Measurements from ENCODE around the gene SRPRB.

The SRPRB gene

DNA sequence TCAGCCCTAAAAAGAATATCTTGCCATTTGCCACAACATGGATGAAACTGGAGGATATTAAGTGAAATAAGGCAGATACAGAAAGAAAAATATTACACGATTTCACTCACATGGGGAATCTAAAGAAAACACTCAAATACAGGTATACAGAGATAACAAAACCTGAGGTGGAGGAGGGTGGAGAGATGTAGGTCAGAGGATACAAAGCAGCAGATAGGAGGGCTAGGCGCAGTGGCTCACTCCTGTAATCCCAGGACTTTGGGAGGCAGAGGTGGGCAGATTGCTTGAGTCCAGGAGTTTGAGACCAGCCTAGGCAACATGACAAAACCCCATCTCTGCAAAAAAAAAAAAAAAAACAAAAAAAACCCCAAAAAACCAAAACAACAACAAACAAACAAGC lies 23.2 kb upstream of the SRPRB start:
- no peak for DNase-seq
- Histone ChIP-seq H3K27me3 (ENCODE audit: insufficient read depth, low read depth, severe bottlenecking) (no peaks in the 10 kb centered on the region), H3K36me3 (no peaks in the 10 kb centered on the region), H3K27ac (no peak overlapping the region), H3K4me3 (ENCODE audit: low read depth, low read length) (no peak overlapping the region), H3K9me3 (ENCODE audit: severe bottlenecking) (no peaks in the 10 kb centered on the region)
- TF ChIP-seq, protein P1, sequence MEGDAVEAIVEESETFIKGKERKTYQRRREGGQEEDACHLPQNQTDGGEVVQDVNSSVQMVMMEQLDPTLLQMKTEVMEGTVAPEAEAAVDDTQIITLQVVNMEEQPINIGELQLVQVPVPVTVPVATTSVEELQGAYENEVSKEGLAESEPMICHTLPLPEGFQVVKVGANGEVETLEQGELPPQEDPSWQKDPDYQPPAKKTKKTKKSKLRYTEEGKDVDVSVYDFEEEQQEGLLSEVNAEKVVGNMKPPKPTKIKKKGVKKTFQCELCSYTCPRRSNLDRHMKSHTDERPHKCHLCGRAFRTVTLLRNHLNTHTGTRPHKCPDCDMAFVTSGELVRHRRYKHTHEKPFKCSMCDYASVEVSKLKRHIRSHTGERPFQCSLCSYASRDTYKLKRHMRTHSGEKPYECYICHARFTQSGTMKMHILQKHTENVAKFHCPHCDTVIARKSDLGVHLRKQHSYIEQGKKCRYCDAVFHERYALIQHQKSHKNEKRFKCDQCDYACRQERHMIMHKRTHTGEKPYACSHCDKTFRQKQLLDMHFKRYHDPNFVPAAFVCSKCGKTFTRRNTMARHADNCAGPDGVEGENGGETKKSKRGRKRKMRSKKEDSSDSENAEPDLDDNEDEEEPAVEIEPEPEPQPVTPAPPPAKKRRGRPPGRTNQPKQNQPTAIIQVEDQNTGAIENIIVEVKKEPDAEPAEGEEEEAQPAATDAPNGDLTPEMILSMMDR (IDR thresholded peaks at IDR 0.05; ENCODE audit: low read depth, low read length) = no peak

DNA sequence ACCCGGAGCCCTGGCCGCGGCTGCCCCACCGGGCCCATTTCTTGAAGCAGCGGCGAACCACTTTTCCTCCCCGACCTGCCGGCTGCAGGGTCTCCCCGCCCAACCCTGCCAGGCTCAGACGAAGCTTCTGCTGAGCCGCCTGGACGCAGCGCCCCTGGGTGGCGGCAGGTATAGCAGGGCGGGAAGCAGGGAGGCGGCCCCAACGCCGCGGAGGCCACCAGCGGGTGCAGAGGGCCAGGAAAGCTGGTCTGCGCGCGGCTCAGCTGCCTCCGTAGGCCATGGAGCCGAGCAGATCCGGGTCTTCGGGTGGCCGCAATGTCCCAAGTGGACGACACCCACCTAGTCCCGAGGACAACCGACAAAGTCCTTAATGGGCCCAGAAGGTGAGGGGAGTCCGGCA lies 21.9 kb upstream of the SRPRB start:
- DNase-seq = no peak
- Histone ChIP-seq H3K27me3 (ENCODE audit: insufficient read depth, low read depth, severe bottlenecking) (no peaks in the 10 kb centered on the region), H3K27ac (no peak overlapping the region), H3K36me3 (no peaks in the 10 kb centered on the region), H3K9me3 (ENCODE audit: severe bottlenecking) (no peaks in the 10 kb centered on the region), H3K4me3 (ENCODE audit: low read depth, low read length) (no peak overlapping the region)
- TF ChIP-seq, protein P1 (IDR thresholded peaks at IDR 0.05; ENCODE audit: low read depth, low read length) = no peak

DNA sequence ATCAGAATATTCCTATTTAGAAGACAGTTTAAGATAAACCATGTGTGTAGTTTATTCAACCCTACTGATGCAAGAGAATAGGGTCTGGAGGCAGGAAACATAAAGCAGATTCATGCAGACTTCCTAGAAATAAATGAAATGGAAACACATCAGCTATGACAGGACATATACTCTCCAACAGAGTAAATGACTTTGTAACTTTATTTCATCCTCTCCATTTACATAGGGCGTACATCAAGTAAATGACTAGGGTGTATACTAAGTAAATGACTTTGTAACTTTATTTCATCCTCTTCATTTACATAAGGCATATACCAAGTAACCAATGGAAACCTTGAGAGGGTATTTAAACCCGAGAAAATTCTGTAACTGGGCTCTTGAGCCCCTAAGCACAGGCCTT lies 17.6 kb upstream of the SRPRB start:
- Histone ChIP-seq H3K4me3 (ENCODE audit: low read depth, low read length) (no peak overlapping the region), H3K27me3 (ENCODE audit: insufficient read depth, low read depth, severe bottlenecking) (no peaks in the 10 kb centered on the region), H3K36me3 (no peaks in the 10 kb centered on the region), H3K27ac (no peak overlapping the region), H3K9me3 (ENCODE audit: severe bottlenecking) (peaks cover 13% of the 10 kb centered on the region)
- TF ChIP-seq, protein P1 (IDR thresholded peaks at IDR 0.05; ENCODE audit: low read depth, low read length) = no peak
- DNase-seq = no peak

DNA sequence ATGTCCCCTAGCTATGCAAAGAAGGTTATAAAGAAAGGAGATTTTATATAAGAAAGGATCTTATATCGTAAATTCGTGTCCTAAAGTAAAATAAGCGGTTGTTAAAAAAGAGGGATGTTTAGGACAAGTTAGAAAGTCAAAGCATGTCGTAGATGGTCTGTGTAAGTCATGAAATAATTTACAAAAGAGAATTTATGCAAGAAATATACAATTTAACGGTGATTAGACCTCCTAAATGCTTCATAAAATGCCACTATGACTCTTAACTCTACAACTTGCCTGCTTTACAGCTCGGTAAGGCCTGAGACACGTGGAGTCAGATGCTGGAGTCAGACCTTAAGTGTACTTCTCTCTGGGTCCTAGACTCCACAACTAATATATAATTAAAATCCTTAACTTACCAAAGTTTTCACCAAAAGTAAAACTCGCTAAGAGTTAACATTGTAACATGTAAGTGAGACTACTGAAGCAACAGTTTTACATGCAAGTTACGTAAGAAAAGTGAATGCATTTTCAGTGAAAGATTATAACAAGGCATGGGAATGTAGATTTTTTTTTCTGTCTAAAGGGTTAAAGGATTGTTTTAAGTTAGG lies 13.3 kb upstream of the SRPRB start:
- no peak overlapping the region for H3K4me3 ChIP-seq (ENCODE audit: low read depth, low read length)
- no peak overlapping the region for H3K27ac ChIP-seq
- DNase-seq = no peak
- no peaks in the 10 kb centered on the region for H3K36me3 ChIP-seq
- TF ChIP-seq, protein P1 (IDR thresholded peaks at IDR 0.05; ENCODE audit: low read depth, low read length) = no peak
- H3K9me3 ChIP-seq (ENCODE audit: severe bottlenecking) = peaks cover 13% of the 10 kb centered on the region
- H3K27me3 ChIP-seq (ENCODE audit: insufficient read depth, low read depth, severe bottlenecking) = no peaks in the 10 kb centered on the region

DNA sequence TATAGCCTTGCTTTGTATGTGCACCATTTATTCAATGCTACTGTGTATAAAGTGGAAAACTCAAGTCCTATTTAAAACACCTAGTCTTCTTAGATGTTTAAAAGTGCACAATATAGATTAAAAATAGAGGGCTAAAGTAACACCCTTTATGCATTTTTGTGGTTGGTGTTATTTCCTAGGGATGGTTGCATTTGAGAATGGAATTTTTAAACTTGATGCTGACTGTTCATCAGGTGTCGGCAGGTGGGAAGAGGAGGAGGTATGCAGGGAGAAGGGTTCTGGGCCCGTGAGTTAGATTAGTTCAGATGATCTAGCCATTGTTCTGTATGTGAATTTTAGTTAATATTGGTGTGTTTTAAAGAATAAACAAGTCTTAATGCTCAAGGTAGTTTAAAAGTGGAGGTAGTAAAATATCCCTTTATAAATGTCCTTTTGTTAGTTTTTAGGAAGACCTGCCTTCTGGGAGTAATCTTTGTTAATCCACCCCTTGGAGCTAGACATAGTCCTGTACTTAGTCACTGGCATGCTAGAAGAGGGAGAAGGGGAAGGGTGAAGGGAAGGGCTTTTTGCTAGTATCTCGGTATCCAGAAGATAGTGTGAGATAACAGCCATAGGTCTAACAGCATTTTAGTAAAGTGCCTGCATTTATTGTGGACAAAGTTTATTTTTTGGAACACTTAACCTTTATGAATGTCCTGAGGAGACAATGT lies 8.1 kb upstream of the SRPRB start:
- Histone ChIP-seq H3K36me3 (no peaks in the 10 kb centered on the region), H3K27ac (no peak overlapping the region), H3K27me3 (ENCODE audit: insufficient read depth, low read depth, severe bottlenecking) (no peaks in the 10 kb centered on the region), H3K4me3 (ENCODE audit: low read depth, low read length) (no peak overlapping the region), H3K9me3 (ENCODE audit: severe bottlenecking) (peaks cover under 1% of the 10 kb centered on the region)
- TF ChIP-seq, protein P1 (IDR thresholded peaks at IDR 0.05; ENCODE audit: low read depth, low read length) = no peak
- no peak for DNase-seq

All from WERI-Rb-1 (cell line).